ENCODE measurements around the gene POMC. TPM values are rescaled to one million over a fixed set of nuclear protein-coding genes. Genes with fewer than 3 reads are reported as not detected.

POMC gene
- total RNA-seq (2021; ENCODE audit: unreplicated experiment) (not detected), Bru-seq, nascent RNA (not detected), BruChase-seq, experiment 1, labeled RNA remaining after a 6-hour chase (percentile 9 among the genes with signal in this experiment), BruChase-seq, experiment 2, labeled RNA remaining after a 2-hour chase (not detected)
- polyA plus RNA-seq (2012): not detected in 2 replicates
- long read RNA-seq: 0 reads

DNA sequence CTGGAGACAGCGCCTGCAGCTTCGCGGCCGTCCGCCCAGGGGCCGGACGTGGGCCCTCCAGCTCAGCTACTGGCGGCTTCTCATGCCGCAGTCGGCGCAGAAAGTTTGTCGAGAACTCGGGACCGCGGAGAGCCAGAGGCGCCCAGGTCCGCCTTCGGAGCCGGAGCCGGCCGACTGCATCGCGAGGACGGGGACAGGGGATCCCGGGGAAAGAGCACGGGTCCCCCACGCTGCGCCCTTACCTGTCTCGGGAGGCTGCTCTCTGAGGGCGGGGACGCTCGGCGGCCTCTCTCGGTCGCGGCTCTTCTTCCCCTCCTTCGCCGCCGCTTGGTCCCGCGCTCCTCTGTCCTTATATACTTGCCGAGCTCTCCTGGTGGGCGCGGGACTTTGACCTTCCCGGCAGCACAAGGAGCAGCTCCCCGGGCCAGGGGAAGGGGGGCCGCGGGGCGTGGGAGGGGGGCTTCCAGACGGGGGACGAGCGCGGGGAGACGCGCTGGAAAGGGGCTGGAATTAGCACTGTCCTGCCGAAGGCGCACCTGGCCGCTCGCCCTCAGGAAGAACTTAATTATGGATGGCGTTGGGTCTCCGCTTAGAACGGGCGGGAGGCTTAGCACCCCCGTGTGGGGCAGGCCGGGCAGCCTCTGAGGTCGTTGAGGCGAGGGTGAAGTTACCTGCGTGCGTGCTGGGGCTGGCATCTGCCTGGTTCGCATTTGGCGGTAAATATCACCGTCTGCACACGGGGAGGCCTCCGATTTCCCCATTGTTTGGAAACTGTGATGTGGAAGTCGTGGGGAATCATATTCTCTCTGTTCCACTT, at the start of gene POMC:
TSS of gene POMC (minus strand) at position 325 of the 817 bp plus-strand sequence. CDS start 3,808 bp downstream, outside the sequence.
- Histone ChIP-seq H3K4me1 (ENCODE audit: control insufficient read depth in 1 of 2, insufficient read depth in 2 of 2, low read length in 2 of 2) (peaks cover 0 to 6% of the 10 kb centered on the region in 2 experiments; a peak in 1 of 4 replicates), H3K27ac (ENCODE audit: low read depth, low read length) (no peak within 1 kb of the TSS), H3K9me2 (ENCODE audit: insufficient read depth) (no peaks in the 10 kb centered on the region), H3K4me2 (ENCODE audit: low read length) (no peak within 1 kb of the TSS), H3K27me3 (ENCODE audit: insufficient read depth, low read length) (no peaks in the 10 kb centered on the region), H3K36me3 (ENCODE audit: control insufficient read depth in 1 of 2, insufficient read depth in 2 of 2, low read length in 2 of 2) (no peaks in the 10 kb centered on the region), H2AFZ (ENCODE audit: low read depth, low read length, poor library complexity, severe bottlenecking) (no peak within 1 kb of the TSS), H3K79me2 (ENCODE audit: insufficient read depth, low read length) (no peaks in the 10 kb centered on the region), H3K4me3 (replicated peaks in 1 of 2; ENCODE audit: low read depth in 1 of 2, low read length in 2 of 2) (no peak within 1 kb of the TSS), H3K9me3 (ENCODE audit: control insufficient read depth in 1 of 2, insufficient read depth in 1 of 2, low read depth in 1 of 2, low read length in 2 of 2) (no peaks in the 10 kb centered on the region), H3K9ac (ENCODE audit: low read length) (no peak within 1 kb of the TSS), H4K20me1 (ENCODE audit: insufficient read depth) (no peaks in the 10 kb centered on the region)
- ATAC-seq (no peak), DNase-seq (ENCODE audit: low read depth, low spot score) (no peak)
- ChIA-PET RAD21 (ENCODE audit: low non-redundant PET in 1 of 2, low total read pairs in 2 of 2, uncharacterized antibody in 2 of 2, unreplicated experiment in 2 of 2) (no interaction called here), CTCF (no interaction called here), POLR2A (no interaction called here)
- BruUV-seq (replicated peaks): no TSS peak
- TF ChIP-seq FOSL1 (IDR thresholded peaks at IDR 0.05; ENCODE audit: low read depth) (no peak), JUND (IDR thresholded peaks at IDR 0.05) (no peak), ZNF274 (IDR thresholded peaks at IDR 0.05; ENCODE audit: low read depth, low read length) (no peak), POLR2AphosphoS5 (IDR thresholded peaks at IDR 0.05; ENCODE audit: low read depth, low read length) (no peak)
- intact Hi-C loops (cut with micrococcal nuclease): loop anchor here (10.0 kb wide), 1 partner anchor 356 kb away; no protein-coding TSS in a partner anchor

DNA sequence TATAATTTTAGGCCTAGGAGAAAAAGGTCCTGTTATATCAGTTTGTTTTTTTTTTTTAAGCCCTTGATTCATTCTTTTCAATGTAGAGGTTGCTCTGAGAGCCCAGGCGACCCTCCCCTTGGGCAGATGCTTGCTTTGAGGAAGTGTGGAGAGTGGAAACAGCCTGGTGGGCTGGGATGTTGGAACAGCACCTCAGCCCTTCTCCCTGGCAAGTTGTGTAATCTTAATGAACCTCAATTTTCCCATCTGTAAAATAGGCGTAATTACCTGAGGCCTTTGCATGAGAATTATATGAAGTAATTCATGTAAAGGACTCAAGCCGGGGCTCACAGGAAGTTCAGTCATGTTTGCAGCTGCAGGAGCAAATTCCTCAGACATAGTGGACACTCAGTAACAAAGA, 49.7 kb upstream of the POMC start:
- Histone ChIP-seq H3K4me3 (replicated peaks in 1 of 2; ENCODE audit: low read depth in 1 of 2, low read length in 2 of 2) (no peak overlapping the region), H3K27ac (ENCODE audit: low read depth, low read length) (no peak overlapping the region), H3K36me3 (ENCODE audit: control insufficient read depth in 1 of 2, insufficient read depth in 2 of 2, low read length in 2 of 2) (no peaks in the 10 kb centered on the region), H3K4me2 (ENCODE audit: low read length) (no peak overlapping the region), H2AFZ (ENCODE audit: low read depth, low read length, poor library complexity, severe bottlenecking) (no peak overlapping the region), H3K79me2 (ENCODE audit: insufficient read depth, low read length) (no peaks in the 10 kb centered on the region), H3K4me1 (ENCODE audit: control insufficient read depth in 1 of 2, insufficient read depth in 2 of 2, low read length in 2 of 2) (no peaks in the 10 kb centered on the region), H3K9me2 (ENCODE audit: insufficient read depth) (no peaks in the 10 kb centered on the region), H3K27me3 (ENCODE audit: insufficient read depth, low read length) (no peaks in the 10 kb centered on the region), H4K20me1 (ENCODE audit: insufficient read depth) (no peaks in the 10 kb centered on the region), H3K9ac (ENCODE audit: low read length) (no peak overlapping the region), H3K9me3 (ENCODE audit: control insufficient read depth in 1 of 2, insufficient read depth in 1 of 2, low read depth in 1 of 2, low read length in 2 of 2) (no peaks in the 10 kb centered on the region)
- BruUV-seq (replicated peaks): no TSS peak
- no peak for DNase-seq (ENCODE audit: low read depth, low spot score)
- no peak for TF ChIP-seq FOSL1 (IDR thresholded peaks at IDR 0.05; ENCODE audit: low read depth)
- TF ChIP-seq, protein P1, sequence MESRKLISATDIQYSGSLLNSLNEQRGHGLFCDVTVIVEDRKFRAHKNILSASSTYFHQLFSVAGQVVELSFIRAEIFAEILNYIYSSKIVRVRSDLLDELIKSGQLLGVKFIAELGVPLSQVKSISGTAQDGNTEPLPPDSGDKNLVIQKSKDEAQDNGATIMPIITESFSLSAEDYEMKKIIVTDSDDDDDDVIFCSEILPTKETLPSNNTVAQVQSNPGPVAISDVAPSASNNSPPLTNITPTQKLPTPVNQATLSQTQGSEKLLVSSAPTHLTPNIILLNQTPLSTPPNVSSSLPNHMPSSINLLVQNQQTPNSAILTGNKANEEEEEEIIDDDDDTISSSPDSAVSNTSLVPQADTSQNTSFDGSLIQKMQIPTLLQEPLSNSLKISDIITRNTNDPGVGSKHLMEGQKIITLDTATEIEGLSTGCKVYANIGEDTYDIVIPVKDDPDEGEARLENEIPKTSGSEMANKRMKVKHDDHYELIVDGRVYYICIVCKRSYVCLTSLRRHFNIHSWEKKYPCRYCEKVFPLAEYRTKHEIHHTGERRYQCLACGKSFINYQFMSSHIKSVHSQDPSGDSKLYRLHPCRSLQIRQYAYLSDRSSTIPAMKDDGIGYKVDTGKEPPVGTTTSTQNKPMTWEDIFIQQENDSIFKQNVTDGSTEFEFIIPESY (IDR thresholded peaks at IDR 0.05; ENCODE audit: extremely low read depth, insufficient replicate concordance, low read length): no peak
- TF ChIP-seq EGR1 (IDR thresholded peaks at IDR 0.05; ENCODE audit: low read depth): no peak
- TF ChIP-seq, protein P2, sequence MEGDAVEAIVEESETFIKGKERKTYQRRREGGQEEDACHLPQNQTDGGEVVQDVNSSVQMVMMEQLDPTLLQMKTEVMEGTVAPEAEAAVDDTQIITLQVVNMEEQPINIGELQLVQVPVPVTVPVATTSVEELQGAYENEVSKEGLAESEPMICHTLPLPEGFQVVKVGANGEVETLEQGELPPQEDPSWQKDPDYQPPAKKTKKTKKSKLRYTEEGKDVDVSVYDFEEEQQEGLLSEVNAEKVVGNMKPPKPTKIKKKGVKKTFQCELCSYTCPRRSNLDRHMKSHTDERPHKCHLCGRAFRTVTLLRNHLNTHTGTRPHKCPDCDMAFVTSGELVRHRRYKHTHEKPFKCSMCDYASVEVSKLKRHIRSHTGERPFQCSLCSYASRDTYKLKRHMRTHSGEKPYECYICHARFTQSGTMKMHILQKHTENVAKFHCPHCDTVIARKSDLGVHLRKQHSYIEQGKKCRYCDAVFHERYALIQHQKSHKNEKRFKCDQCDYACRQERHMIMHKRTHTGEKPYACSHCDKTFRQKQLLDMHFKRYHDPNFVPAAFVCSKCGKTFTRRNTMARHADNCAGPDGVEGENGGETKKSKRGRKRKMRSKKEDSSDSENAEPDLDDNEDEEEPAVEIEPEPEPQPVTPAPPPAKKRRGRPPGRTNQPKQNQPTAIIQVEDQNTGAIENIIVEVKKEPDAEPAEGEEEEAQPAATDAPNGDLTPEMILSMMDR (IDR thresholded peaks at IDR 0.05 in 2 of 3, conservative IDR thresholded peaks at IDR 0.05 in 1 of 3; ENCODE audit: borderline replicate concordance in 1 of 3, insufficient read depth in 1 of 3, low read depth in 2 of 3, low read length in 2 of 3): no peak
- ChIA-PET POLR2A (no interaction called here), RAD21 (ENCODE audit: low non-redundant PET in 1 of 2, low total read pairs in 2 of 2, uncharacterized antibody in 2 of 2, unreplicated experiment in 2 of 2) (no interaction called here), CTCF (interaction anchor here (0.9 kb wide), 1 partner anchor 10 kb away, joined by 6 read pairs; no protein-coding TSS in a partner anchor)
- ATAC-seq: no peak
- intact Hi-C loops (cut with micrococcal nuclease): no loop called here
